HepG2 (cell line): ENCODE data around the gene SMAD3. TPM values are rescaled to one million over a fixed set of nuclear protein-coding genes. Genes with fewer than 3 reads are reported as not detected.

ENCODE experiments used
- ATAC-seq: fragments of 200-7000 bp; cut with Tn5 transposase; 3 replicates; pipeline ENCODE4 v1.9.1; 2020; ENCODE audit warnings: mild to moderate bottlenecking, moderate library complexity
- BruUV-seq: library from RNA; stranded (reverse); fragments of 400-500 nt; replicated peaks from 2 replicates; lab custom pipeline; 2021; lab: Mats Ljungman, UMichigan
- CTCF ChIA-PET: fragments of 300-600 bp; formaldehyde crosslinking; extraction: SDS; loops from one replicate; lab custom pipeline; 2021; ENCODE audit warnings: low total read pairs, inconsistent platforms, low intra/inter-chr PET ratio; lab: Yijun Ruan, JAX
- POLR2A ChIA-PET: fragments of 350-600 bp; sonication (Branson Sonifier 250); formaldehyde crosslinking; loops from one replicate; lab custom pipeline; 2020; ENCODE audit warnings: antibody characterized with exemption, inconsistent platforms; lab: Yijun Ruan, JAX
- DNase-seq: peaks from one replicate; pipeline ENCODE4 v3.0.0-alpha.2; 2015; ENCODE audit warnings: low spot score
- FAIRE-seq: peaks from 3 replicates; lab custom pipeline; 2011; peaks lifted over from hg19 to GRCh38; lab: Jason Lieb, UNC
- H2AFZ ChIP-seq: one replicate; pipeline ENCODE4 v1.6.1; 2011; ENCODE audit warnings: low read length, inconsistent platforms
- H3K27ac ChIP-seq: fragments of 300-600 bp; 3 replicates; pipeline ENCODE4 v1.8.0; 2011; ENCODE audit warnings: mixed run types, mild to moderate bottlenecking, mixed read lengths, low read length, inconsistent platforms; ENCODE audit not compliant: insufficient read depth; ENCODE audit errors: extremely low read length
- H3K27me3 ChIP-seq, 2 experiments: fragments of 200-600 bp in 1 of 2; 2 replicates in 1 of 2; 3 replicates in 1 of 2; pipeline versions ENCODE4 v1.6.0 to v1.8.0; 2011; ENCODE audit warnings: low read length in 2 of 2, mild to moderate bottlenecking in 2 of 2, moderate library complexity in 2 of 2, inconsistent platforms in 1 of 2; ENCODE audit not compliant: insufficient read depth in 2 of 2, control insufficient read depth in 1 of 2
- H3K36me3 ChIP-seq, 2 experiments: fragments of 200-600 bp in 1 of 2; replicated peaks in 1 of 2; 2 replicates in 1 of 2; 3 replicates in 1 of 2; pipeline versions ENCODE4 v1.5.1 to v1.8.0; 2011; ENCODE audit warnings: low read length in 2 of 2, inconsistent platforms in 1 of 2; ENCODE audit not compliant: insufficient read depth in 2 of 2, control insufficient read depth in 1 of 2
- H3K4me1 ChIP-seq: 2 replicates; pipeline ENCODE4 v1.5.1; 2012; ENCODE audit warnings: low read length, inconsistent platforms; ENCODE audit not compliant: insufficient read depth
- H3K4me2 ChIP-seq: 2 replicates; pipeline ENCODE4 v1.6.0; 2011; ENCODE audit warnings: low read depth, low read length, inconsistent platforms
- H3K4me3 ChIP-seq, 3 experiments: fragments of 200-600 bp in 1 of 3; sonication (generic), shearing (Covaris generic) in 1 of 3; replicated peaks in 1 of 3; 2 replicates each; pipeline ENCODE4 v1.5.1; 2011 to 2016; ENCODE audit warnings: low read length in 3 of 3, inconsistent platforms in 2 of 3, low read depth in 2 of 3, mild to moderate bottlenecking in 2 of 3, control low read depth in 1 of 3, mixed read lengths in 1 of 3; ENCODE audit not compliant: insufficient read depth in 1 of 3
- H3K79me2 ChIP-seq: one replicate; pipeline ENCODE4 v1.6.1; 2011; ENCODE audit warnings: low read length, inconsistent platforms; ENCODE audit not compliant: insufficient read depth
- H3K9ac ChIP-seq: 2 replicates; pipeline ENCODE4 v1.6.0; 2011; ENCODE audit warnings: mild to moderate bottlenecking, low read depth, low read length, inconsistent platforms; ENCODE audit not compliant: insufficient read depth
- H3K9me3 ChIP-seq: 2 replicates; pipeline ENCODE4 v1.5.1; 2012; ENCODE audit warnings: mild to moderate bottlenecking, low read length
- H4K20me1 ChIP-seq: 2 replicates; pipeline ENCODE4 v1.6.0; 2011; ENCODE audit warnings: inconsistent platforms, mild to moderate bottlenecking, low read length, moderate library complexity; ENCODE audit not compliant: insufficient read depth
- AGO2 ChIP-seq: fragments of 200-400 bp; formaldehyde crosslinking; optimal IDR thresholded peaks from 2 replicates; pipeline ENCODE3; 2017; ENCODE audit warnings: mild to moderate bottlenecking, low read depth, low read length, moderate library complexity
- FLYWCH1 ChIP-seq: sonication (generic); formaldehyde crosslinking; IDR thresholded peaks from 2 replicates; pipeline ENCODE4 v1.8.1; 2023; ENCODE audit warnings: mild to moderate bottlenecking, missing genetic modification reagents
- KDM3A ChIP-seq: IDR thresholded peaks from 2 replicates; pipeline ENCODE4 v1.6.1; 2018; ENCODE audit warnings: low read depth, missing compliant biosample characterization
- MIER3 ChIP-seq: IDR thresholded peaks from 2 replicates; pipeline ENCODE4 v1.6.1; 2016; ENCODE audit warnings: missing compliant biosample characterization, borderline replicate concordance
- MTA1 ChIP-seq: sonication (generic); formaldehyde crosslinking; IDR thresholded peaks from 2 replicates; pipeline ENCODE4 v1.4.0; 2020; ENCODE audit warnings: missing genetic modification reagents, mild to moderate bottlenecking, borderline replicate concordance
- NBN ChIP-seq: fragments of 450-650 bp; conservative IDR thresholded peaks from 2 replicates; pipeline ENCODE4 v1.6.1; 2017
- RBM22 ChIP-seq: fragments of 200-400 bp; formaldehyde crosslinking; optimal IDR thresholded peaks from 2 replicates; pipeline ENCODE3; 2017; ENCODE audit warnings: mild to moderate bottlenecking, low read length, moderate library complexity
- SIX1 ChIP-seq: sonication (generic); formaldehyde crosslinking; IDR thresholded peaks from 2 replicates; pipeline ENCODE4 v1.4.0; 2020; ENCODE audit warnings: missing genetic modification reagents, borderline replicate concordance
- SRY ChIP-seq: sonication (generic); formaldehyde crosslinking; IDR thresholded peaks from 2 replicates; pipeline ENCODE4 v1.8.0; 2022; ENCODE audit warnings: mild to moderate bottlenecking, missing genetic modification reagents
- TBL1XR1 ChIP-seq: fragments of 150-350 bp; IDR thresholded peaks from 2 replicates; pipeline ENCODE4 v1.6.1; 2014; ENCODE audit warnings: borderline replicate concordance, low read length; ENCODE audit not compliant: partially characterized antibody
- TOPORS ChIP-seq: sonication (generic); formaldehyde crosslinking; IDR thresholded peaks from 2 replicates; pipeline ENCODE4 v1.8.0; 2023; ENCODE audit warnings: mild to moderate bottlenecking, missing genetic modification reagents
- ZBTB42 ChIP-seq: sonication (generic); formaldehyde crosslinking; IDR thresholded peaks from 2 replicates; pipeline ENCODE4 v1.5.0; 2020; ENCODE audit warnings: mild to moderate bottlenecking, missing genetic modification reagents
- ZNF672 ChIP-seq: sonication (generic); formaldehyde crosslinking; IDR thresholded peaks from 2 replicates; pipeline ENCODE4 v1.8.1; 2022; ENCODE audit warnings: missing genetic modification reagents
- ZSCAN20 ChIP-seq: sonication (generic); formaldehyde crosslinking; IDR thresholded peaks from 2 replicates; pipeline ENCODE4 v1.4.0; 2020; ENCODE audit warnings: missing genetic modification reagents, mild to moderate bottlenecking, borderline replicate concordance
- WGBS: methylation state at CpG from one replicate; pipeline ENCODE4 v1.1.6; 2017; ENCODE audit warnings: low lambda C conversion rate; 5-methylcytosine and 5-hydroxymethylcytosine counted together
- in situ Hi-C: cut with HindIII; loops from 2 replicates; pipeline ENCODE4 v1.10.0; 2017; ENCODE audit warnings: low pct_unique_long_range_greater_than_20kb; ENCODE audit not compliant: extremely low pct_ligation_motif_present
- intact Hi-C: fragments of 100-400 bp; cut with micrococcal nuclease; formaldehyde crosslinking; loops from one replicate; pipeline ENCODE4 v1.10.0; 2022; ENCODE audit not compliant: unreplicated experiment
- polyA plus RNA-seq, 8 experiments: library from polyadenylated mRNA; depleted of rRNA in 3 of 8; stranded (reverse) in 7 of 8; unstranded in 1 of 8; fragments of >200 nt; fragmentation: Illumina TruSeq in 4 of 8; extraction: Trizol in 4 of 8; gene quantifications; 2 replicates each; pipeline versions ENCODE4 v1.2.1 to v1.2.3, GENCODE V29; 2011 to 2016; ENCODE audit warnings: low read depth in 4 of 8, missing spikeins in 1 of 8, mixed read lengths in 1 of 8; ENCODE audit not compliant: insufficient read depth in 1 of 8
- total RNA-seq, 5 experiments: library from RNA; depleted of rRNA; stranded (reverse); fragments of >200 nt; fragmentation: Illumina TruSeq; extraction: Trizol; gene quantifications; 2 replicates each; pipeline ENCODE4 v1.2.3, GENCODE V29; 2016; ENCODE audit warnings: low read depth in 1 of 5
- TF ChIP-seq, protein P1 (sequence below): IDR thresholded peaks from 2 replicates; pipeline ENCODE4 v1.4.0; 2020; ENCODE audit warnings: mild to moderate bottlenecking, missing genetic modification reagents

SMAD3 gene
- total and polyA plus RNA-seq, 2 of the 13 experiments (the other 11 are each of a cell fraction or from before 2014, with no cell fraction given) = 8.6 to 56.3 TPM

GRCh38 chr15:67188551-67189218, 123.3 kb downstream of the SMAD3 start:
- no peaks in the 10 kb centered on the region for H3K79me2 ChIP-seq
- peak; percentile 36 for TF ChIP-seq RBM22
- TF ChIP-seq KDM3A (CRISPR knock-in tag) = no peak
- no peaks in the 10 kb centered on the region for H3K9me3 ChIP-seq
- H2AFZ ChIP-seq = no peak overlapping the region
- H3K27ac ChIP-seq = no peak overlapping the region
- no peak overlapping the region for H3K9ac ChIP-seq
- H4K20me1 ChIP-seq = no peaks in the 10 kb centered on the region
- POLR2A ChIA-PET = no interaction called here
- 94% methylated on average over 6 of the region's 8 CpGs for whole genome bisulfite sequencing
- H3K27me3 ChIP-seq = no peaks in the 10 kb centered on the region
- H3K4me1 ChIP-seq = peaks cover 21% of the 10 kb centered on the region
- intact Hi-C loops = no loop called here
- H3K4me2 ChIP-seq = no peak overlapping the region
- ATAC-seq (no peak), FAIRE-seq (no peak), DNase-seq (no peak)
- H3K36me3 ChIP-seq = peaks cover 42 to 83% of the 10 kb centered on the region in 2 experiments
- CTCF ChIA-PET = no interaction called here
- in situ Hi-C loops = no loop called here
- no peak overlapping the region for H3K4me3 ChIP-seq
- BruUV-seq = no TSS peak

DNA sequence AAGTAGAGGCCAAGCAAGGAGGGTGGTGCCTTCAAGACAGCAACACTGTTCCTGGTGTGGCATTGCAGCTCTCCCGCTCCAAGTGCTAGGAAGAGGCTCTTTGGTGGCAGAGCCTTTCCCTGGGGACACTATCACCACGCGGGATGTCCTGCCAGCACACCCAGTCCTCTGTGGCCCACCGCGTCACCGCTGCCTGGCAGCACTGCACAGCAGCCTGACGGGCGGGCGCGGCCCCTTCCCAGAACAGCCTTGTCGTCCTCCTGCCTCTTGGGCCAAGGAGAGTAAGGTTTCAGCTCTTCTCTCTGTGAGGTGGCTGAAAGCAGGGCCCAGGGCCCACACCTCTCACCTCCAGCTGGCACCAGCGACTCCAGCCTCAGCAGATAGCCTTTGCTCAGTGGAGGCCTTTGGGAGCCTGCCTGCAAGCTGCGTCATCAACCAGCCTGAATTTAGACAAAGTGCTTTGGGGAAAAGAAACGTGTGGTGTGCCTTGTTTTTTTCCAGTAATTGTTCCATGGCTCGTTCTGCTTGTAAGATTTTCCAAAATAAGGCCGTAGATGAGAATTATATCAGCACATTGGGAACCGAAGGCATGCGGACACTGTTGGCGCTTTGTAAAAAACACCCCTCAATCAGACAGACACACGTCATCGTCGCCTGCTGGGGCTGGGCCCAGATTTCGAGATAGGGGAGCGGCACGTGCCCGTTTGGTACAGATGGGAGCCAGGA, 124.1 kb downstream of the SMAD3 start:
- BruUV-seq = no TSS peak
- 96% methylated on average over 25 of the region's 26 CpGs for WGBS
- no peak overlapping the region for H2AFZ ChIP-seq
- no peaks in the 10 kb centered on the region for H3K79me2 ChIP-seq
- in situ Hi-C loops (no loop called here), intact Hi-C loops (no loop called here)
- no peaks in the 10 kb centered on the region for H4K20me1 ChIP-seq
- H3K4me3 ChIP-seq = no peak overlapping the region
- CTCF ChIA-PET = no interaction called here
- no peak overlapping the region for H3K4me2 ChIP-seq
- H3K27ac ChIP-seq = no peak overlapping the region
- FAIRE-seq (no peak), DNase-seq (no peak), ATAC-seq (no peak)
- no peaks in the 10 kb centered on the region for H3K9me3 ChIP-seq
- peaks cover 40 to 75% of the 10 kb centered on the region in 2 experiments for H3K36me3 ChIP-seq
- TF ChIP-seq ZBTB42 (CRISPR knock-in tag) (no peak), MTA1 (CRISPR knock-in tag) (no peak), SRY (CRISPR knock-in tag) (no peak), SIX1 (CRISPR knock-in tag) (no peak), RBM22 (peak; percentile 46), FLYWCH1 (CRISPR knock-in tag) (no peak), TBL1XR1 (no peak), ZSCAN20 (no peak), NBN (no peak), ZNF672 (no peak), MIER3 (no peak), TOPORS (CRISPR knock-in tag) (no peak), AGO2 (peak; percentile 63)
- TF ChIP-seq, protein P1, sequence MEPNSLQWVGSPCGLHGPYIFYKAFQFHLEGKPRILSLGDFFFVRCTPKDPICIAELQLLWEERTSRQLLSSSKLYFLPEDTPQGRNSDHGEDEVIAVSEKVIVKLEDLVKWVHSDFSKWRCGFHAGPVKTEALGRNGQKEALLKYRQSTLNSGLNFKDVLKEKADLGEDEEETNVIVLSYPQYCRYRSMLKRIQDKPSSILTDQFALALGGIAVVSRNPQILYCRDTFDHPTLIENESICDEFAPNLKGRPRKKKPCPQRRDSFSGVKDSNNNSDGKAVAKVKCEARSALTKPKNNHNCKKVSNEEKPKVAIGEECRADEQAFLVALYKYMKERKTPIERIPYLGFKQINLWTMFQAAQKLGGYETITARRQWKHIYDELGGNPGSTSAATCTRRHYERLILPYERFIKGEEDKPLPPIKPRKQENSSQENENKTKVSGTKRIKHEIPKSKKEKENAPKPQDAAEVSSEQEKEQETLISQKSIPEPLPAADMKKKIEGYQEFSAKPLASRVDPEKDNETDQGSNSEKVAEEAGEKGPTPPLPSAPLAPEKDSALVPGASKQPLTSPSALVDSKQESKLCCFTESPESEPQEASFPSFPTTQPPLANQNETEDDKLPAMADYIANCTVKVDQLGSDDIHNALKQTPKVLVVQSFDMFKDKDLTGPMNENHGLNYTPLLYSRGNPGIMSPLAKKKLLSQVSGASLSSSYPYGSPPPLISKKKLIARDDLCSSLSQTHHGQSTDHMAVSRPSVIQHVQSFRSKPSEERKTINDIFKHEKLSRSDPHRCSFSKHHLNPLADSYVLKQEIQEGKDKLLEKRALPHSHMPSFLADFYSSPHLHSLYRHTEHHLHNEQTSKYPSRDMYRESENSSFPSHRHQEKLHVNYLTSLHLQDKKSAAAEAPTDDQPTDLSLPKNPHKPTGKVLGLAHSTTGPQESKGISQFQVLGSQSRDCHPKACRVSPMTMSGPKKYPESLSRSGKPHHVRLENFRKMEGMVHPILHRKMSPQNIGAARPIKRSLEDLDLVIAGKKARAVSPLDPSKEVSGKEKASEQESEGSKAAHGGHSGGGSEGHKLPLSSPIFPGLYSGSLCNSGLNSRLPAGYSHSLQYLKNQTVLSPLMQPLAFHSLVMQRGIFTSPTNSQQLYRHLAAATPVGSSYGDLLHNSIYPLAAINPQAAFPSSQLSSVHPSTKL (CRISPR knock-in tag) = no peak
- H3K27me3 ChIP-seq = no peaks in the 10 kb centered on the region
- H3K9ac ChIP-seq = no peak overlapping the region
- POLR2A ChIA-PET = no interaction called here
- H3K4me1 ChIP-seq = peaks cover 13% of the 10 kb centered on the region
